Kidney (tissue), 14 donors: ENCODE data around the gene CYB5R3. TPM values are rescaled to one million over a fixed set of nuclear protein-coding genes. Genes with fewer than 3 reads are reported as not detected.
A peak's percentile ranks its signal among the peaks of the same experiment; 100 is the strongest.
"Not testable (repeated sequence)": the region's sequence is repeated elsewhere in the genome, so short reads cannot be mapped to it uniquely, and the experiment has no call there.

Experiments
- DNase-seq, 5 donors: peaks; one replicate each; pipeline ENCODE4 v3.0.0-alpha.2; 2013 to 2020
- FAIRE-seq: peaks from 2 replicates; lab custom pipeline; 2012; peaks lifted over from hg19 to GRCh38; lab: Jason Lieb, UNC
- H3K27ac ChIP-seq, 2 donors: one replicate each; pipeline ENCODE4 v1.7.0; 2013; ENCODE audit warnings: low read depth in 2 of 2, low read length in 2 of 2, inconsistent platforms in 1 of 2
- H3K27me3 ChIP-seq: one replicate; pipeline ENCODE4 v1.7.1; 2013; ENCODE audit warnings: low read length, inconsistent platforms; ENCODE audit not compliant: control insufficient read depth, insufficient read depth
- H3K36me3 ChIP-seq, 3 donors: one replicate each; pipeline versions ENCODE4 v1.7.0 to v1.7.1; 2013; ENCODE audit warnings: low read length in 3 of 3, control low read depth in 1 of 3, inconsistent platforms in 1 of 3; ENCODE audit not compliant: insufficient read depth in 3 of 3, control insufficient read depth in 2 of 3
- H3K4me1 ChIP-seq, 3 donors: one replicate each; pipeline versions ENCODE4 v1.7.0 to v1.7.1; 2013; ENCODE audit warnings: low read length in 3 of 3, inconsistent platforms in 1 of 3, low read depth in 1 of 3; ENCODE audit not compliant: control insufficient read depth in 2 of 3, insufficient read depth in 2 of 3
- H3K4me3 ChIP-seq, 3 donors: one replicate each; pipeline versions ENCODE4 v1.7.0 to v1.8.1; 2013; ENCODE audit warnings: low read length in 3 of 3, control low read depth in 1 of 3, inconsistent platforms in 1 of 3
- H3K9ac ChIP-seq, 3 donors: one replicate each; pipeline versions ENCODE4 v1.7.0 to v1.7.1; 2013; ENCODE audit warnings: low read length in 3 of 3, control low read depth in 1 of 3, inconsistent platforms in 1 of 3
- H3K9me3 ChIP-seq, 3 donors: one replicate each; pipeline versions ENCODE4 v1.7.0 to v1.7.1; 2013; ENCODE audit warnings: low read length in 3 of 3, control low read depth in 1 of 3, inconsistent platforms in 1 of 3; ENCODE audit not compliant: control insufficient read depth in 2 of 3, insufficient read depth in 1 of 3
- intact Hi-C: fragments of 100-400 bp; cut with DNase I; formaldehyde crosslinking; loops from one replicate; pipeline ENCODE4 v1.11.1; 2022
- polyA plus RNA-seq: library from polyadenylated mRNA; stranded (reverse); fragments of 350-450 nt; fragmentation: Illumina TruSeq; extraction: RNeasy Lipid Tissue Mini Kit (QIAGEN cat#74804); gene quantifications from one replicate; pipeline ENCODE4 v1.2.3, GENCODE V29; 2014; ENCODE audit warnings: low read depth, low replicate concordance; ENCODE audit not compliant: insufficient read depth
- total RNA-seq: library from RNA; stranded (reverse); fragmentation: NEBNext Ultra II Directional; extraction: Animal tissue kit (Norgen Biotek cat#: 25700); gene quantifications from one replicate; pipeline ENCODE4 v1.2.1, GENCODE V29; 2021
- TF ChIP-seq, protein P1 (sequence below): IDR thresholded peaks from 3 replicates; pipeline ENCODE4 v1.5.1; 2012; ENCODE audit warnings: mild to moderate bottlenecking, moderate library complexity, borderline replicate concordance; ENCODE audit not compliant: insufficient read depth; ENCODE audit errors: extremely low read depth
- donor health status: control.
- donor health status: control.
- donor health status: control.
- donor health status: control.
- donor health status: control.
- donor health status: DM: yes; HTN: yes; CAD: no.
- donor health status: Normal renal cell carcinoma (clear cell type).

The CYB5R3 gene
- total and polyA plus RNA-seq, 2 donors from 2014 or later: 287 to 426 TPM

- no peak overlapping the region for H3K9ac ChIP-seq
- no peak overlapping the region for H3K4me3 ChIP-seq
- DNase-seq: no peak
- no peaks in the 10 kb centered on the region for H3K9me3 ChIP-seq
- H3K4me1 ChIP-seq: peaks cover 0 to 50% (median 35%) of the 10 kb centered on the region in 3 donors
- TF ChIP-seq, protein P1, sequence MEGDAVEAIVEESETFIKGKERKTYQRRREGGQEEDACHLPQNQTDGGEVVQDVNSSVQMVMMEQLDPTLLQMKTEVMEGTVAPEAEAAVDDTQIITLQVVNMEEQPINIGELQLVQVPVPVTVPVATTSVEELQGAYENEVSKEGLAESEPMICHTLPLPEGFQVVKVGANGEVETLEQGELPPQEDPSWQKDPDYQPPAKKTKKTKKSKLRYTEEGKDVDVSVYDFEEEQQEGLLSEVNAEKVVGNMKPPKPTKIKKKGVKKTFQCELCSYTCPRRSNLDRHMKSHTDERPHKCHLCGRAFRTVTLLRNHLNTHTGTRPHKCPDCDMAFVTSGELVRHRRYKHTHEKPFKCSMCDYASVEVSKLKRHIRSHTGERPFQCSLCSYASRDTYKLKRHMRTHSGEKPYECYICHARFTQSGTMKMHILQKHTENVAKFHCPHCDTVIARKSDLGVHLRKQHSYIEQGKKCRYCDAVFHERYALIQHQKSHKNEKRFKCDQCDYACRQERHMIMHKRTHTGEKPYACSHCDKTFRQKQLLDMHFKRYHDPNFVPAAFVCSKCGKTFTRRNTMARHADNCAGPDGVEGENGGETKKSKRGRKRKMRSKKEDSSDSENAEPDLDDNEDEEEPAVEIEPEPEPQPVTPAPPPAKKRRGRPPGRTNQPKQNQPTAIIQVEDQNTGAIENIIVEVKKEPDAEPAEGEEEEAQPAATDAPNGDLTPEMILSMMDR: no peak
- peak overlapping the region in 1 of 2 donors; percentile 45 for H3K27ac ChIP-seq
- no peak for FAIRE-seq
- intact Hi-C loops: no loop called here
- no peaks in the 10 kb centered on the region for H3K27me3 ChIP-seq
- no peaks in the 10 kb centered on the region for H3K36me3 ChIP-seq
Observed at GRCh38 chr22:42680648-42681047, 31.5 kb upstream of the CYB5R3 start.

GRCh38 chr22:42679691-42680090 is 30.5 kb upstream of the CYB5R3 start:
- Histone ChIP-seq H3K27me3 (no peaks in the 10 kb centered on the region), H3K9me3 (no peaks in the 10 kb centered on the region), H3K4me1 (peaks cover 0 to 49% (median 33%) of the 10 kb centered on the region in 3 donors), H3K9ac (no peak overlapping the region), H3K36me3 (no peaks in the 10 kb centered on the region), H3K4me3 (no peak overlapping the region), H3K27ac (no peak overlapping the region)
- TF ChIP-seq, protein P1: no peak
- intact Hi-C loops: no loop called here
- DNase-seq (no peak), FAIRE-seq (no peak)

DNA sequence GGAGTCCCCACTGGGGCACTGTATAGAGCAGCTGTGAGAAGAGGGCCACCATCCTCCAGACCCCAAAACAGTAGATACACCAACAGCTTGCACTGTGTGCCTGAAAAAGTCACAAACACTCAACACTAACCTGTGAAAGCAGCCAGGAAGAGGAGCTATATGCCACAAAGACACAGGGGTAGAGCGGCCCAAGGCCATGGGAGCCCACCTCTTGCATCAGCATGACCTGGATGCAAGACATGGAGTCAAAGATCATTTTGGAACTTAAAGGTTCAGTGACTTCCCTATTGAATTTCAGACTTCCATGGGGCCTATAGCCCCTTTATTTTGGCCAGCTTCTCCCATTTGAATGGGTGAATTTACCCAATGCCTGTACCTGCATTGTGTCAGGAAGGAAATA is 29.7 kb upstream of the CYB5R3 start:
- FAIRE-seq: no peak
- Histone ChIP-seq H3K27ac (peak overlapping the region in 1 of 2 donors; percentile 66), H3K9me3 (no peaks in the 10 kb centered on the region), H3K4me1 (peaks cover 0 to 45% (median 26%) of the 10 kb centered on the region in 3 donors), H3K9ac (no peak overlapping the region), H3K27me3 (no peaks in the 10 kb centered on the region), H3K36me3 (no peaks in the 10 kb centered on the region), H3K4me3 (no peak overlapping the region)
- TF ChIP-seq, protein P1: no peak
- no peak for DNase-seq
- intact Hi-C loops: no loop called here

DNA sequence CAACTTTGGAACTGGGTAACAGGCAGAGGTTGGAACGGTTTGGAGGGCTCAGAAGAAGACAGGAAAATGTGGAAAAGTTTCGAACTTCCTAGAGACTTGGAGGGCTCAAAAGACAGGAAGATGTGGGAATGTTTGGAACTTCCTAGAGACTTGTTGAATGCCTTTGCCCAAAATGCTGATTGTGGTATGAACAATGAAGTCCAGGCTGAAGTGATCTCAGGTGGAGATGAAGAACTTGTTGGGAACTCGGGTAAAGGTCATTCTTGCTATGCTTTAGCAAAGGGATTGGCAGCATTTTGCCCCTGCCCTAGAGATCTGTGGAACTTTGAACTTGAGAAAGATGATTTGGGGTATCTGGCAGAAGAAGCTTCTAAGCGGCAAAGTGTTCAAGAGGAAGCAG is 28.7 kb upstream of the CYB5R3 start:
- Histone ChIP-seq H3K27ac (peak overlapping the region in 1 of 2 donors; percentile 66), H3K4me1 (peaks cover 0 to 42% (median 17%) of the 10 kb centered on the region in 3 donors)
- H3K9ac ChIP-seq, FAIRE-seq, H3K4me3 ChIP-seq, intact Hi-C loops, H3K9me3 ChIP-seq, DNase-seq, H3K27me3 ChIP-seq, H3K36me3 ChIP-seq: not testable (repeated sequence)
